Keratinocyte (primary cell): ENCODE measurements around the gene SMYD3. TPM values are rescaled to one million over a fixed set of nuclear protein-coding genes. Genes with fewer than 3 reads are reported as not detected.

Experiments
- DNase-seq: peaks from one replicate; pipeline ENCODE4 v3.0.0-alpha.2; 2011; ENCODE audit warnings: low read depth, missing footprints, low spot score
- FAIRE-seq: peaks from 2 replicates; lab custom pipeline; 2011; peaks lifted over from hg19 to GRCh38; lab: Jason Lieb, UNC
- H2AFZ ChIP-seq: 2 replicates; pipeline ENCODE4 v1.6.0; 2012; ENCODE audit warnings: low read length, control low read depth, inconsistent platforms; ENCODE audit not compliant: control insufficient read depth
- H3K27ac ChIP-seq: 2 replicates; pipeline ENCODE4 v1.5.1; 2011; ENCODE audit warnings: low read length; ENCODE audit not compliant: control insufficient read depth, insufficient read depth
- H3K27me3 ChIP-seq: 3 replicates; pipeline ENCODE4 v1.6.0; 2011; ENCODE audit warnings: low read length; ENCODE audit not compliant: control insufficient read depth, insufficient read depth; ENCODE audit errors: extremely low read depth
- H3K36me3 ChIP-seq, 2 experiments: 2 replicates in 1 of 2; 3 replicates in 1 of 2; pipeline ENCODE4 v1.5.1; 2011; ENCODE audit warnings: low read length in 2 of 2, mild to moderate bottlenecking in 1 of 2; ENCODE audit not compliant: control insufficient read depth in 2 of 2, insufficient read depth in 2 of 2; ENCODE audit errors: extremely low read depth in 1 of 2
- H3K4me1 ChIP-seq: 3 replicates; pipeline ENCODE4 v1.5.1; 2011; ENCODE audit warnings: low read length; ENCODE audit not compliant: control insufficient read depth, insufficient read depth; ENCODE audit errors: extremely low read depth
- H3K4me2 ChIP-seq: 3 replicates; pipeline ENCODE4 v1.6.0; 2011; ENCODE audit warnings: low read depth, low read length; ENCODE audit not compliant: control insufficient read depth, insufficient read depth; ENCODE audit errors: extremely low read depth
- H3K4me3 ChIP-seq, 3 experiments: fragments of 200-600 bp in 1 of 3; sonication (generic) in 1 of 3; 2 replicates in 2 of 3; 3 replicates in 1 of 3; pipeline ENCODE4 v1.5.1; 2011 to 2016; ENCODE audit warnings: low read length in 3 of 3, mild to moderate bottlenecking in 3 of 3, control low read depth in 2 of 3, inconsistent platforms in 1 of 3, low read depth in 1 of 3, mixed read lengths in 1 of 3, mixed run types in 1 of 3, moderate library complexity in 1 of 3; ENCODE audit not compliant: control insufficient read depth in 2 of 3, insufficient read depth in 2 of 3; ENCODE audit errors: extremely low read depth in 1 of 3
- H3K79me2 ChIP-seq: 2 replicates; pipeline ENCODE4 v1.6.0; 2012; ENCODE audit warnings: low read length; ENCODE audit not compliant: control insufficient read depth, insufficient read depth
- H3K9ac ChIP-seq: 3 replicates; pipeline ENCODE4 v1.6.0; 2011; ENCODE audit warnings: low read length; ENCODE audit not compliant: control insufficient read depth, insufficient read depth; ENCODE audit errors: extremely low read depth
- H3K9me1 ChIP-seq: 3 replicates; pipeline ENCODE4 v1.6.0; 2011; ENCODE audit warnings: low read length; ENCODE audit not compliant: control insufficient read depth, insufficient read depth; ENCODE audit errors: extremely low read depth
- H3K9me3 ChIP-seq: 2 replicates; pipeline ENCODE4 v1.5.1; 2012; ENCODE audit warnings: low read depth, low read length; ENCODE audit not compliant: control insufficient read depth
- H4K20me1 ChIP-seq: 3 replicates; pipeline ENCODE4 v1.6.0; 2011; ENCODE audit warnings: low read length; ENCODE audit not compliant: control insufficient read depth, insufficient read depth; ENCODE audit errors: extremely low read depth
- EZH2 ChIP-seq: IDR thresholded peaks from one replicate; pipeline ENCODE4 v1.6.1; 2012; ENCODE audit warnings: inconsistent platforms, mild to moderate bottlenecking, low read length, moderate library complexity
- dilution Hi-C: fragments of 300-500 bp; cut with MboI; formaldehyde crosslinking; loops from one replicate; pipeline ENCODE4 v1.7.0; 2020; ENCODE audit warnings: low sequenced_read_pairs; ENCODE audit not compliant: extremely low pct_ligation_motif_present
- polyA plus RNA-seq, 5 experiments: library from polyadenylated mRNA; depleted of rRNA in 3 of 5; stranded (reverse) in 3 of 5; stranded (forward) in 1 of 5; unstranded in 1 of 5; fragments of >200 nt; gene quantifications; 1 replicate in 1 of 5; 2 replicates in 3 of 5; 3 replicates in 1 of 5; pipeline versions ENCODE4 v1.2.1 to v1.2.3, GENCODE V29; 2011 to 2012; ENCODE audit warnings: missing spikeins in 2 of 5, low read depth in 1 of 5, low replicate concordance in 1 of 5
- TF ChIP-seq, protein P1 (sequence below), 3 experiments: IDR thresholded peaks in 1 of 3; conservative IDR thresholded peaks in 1 of 3; optimal IDR thresholded peaks in 1 of 3; 2 replicates in 2 of 3; 3 replicates in 1 of 3; pipeline versions ENCODE3 to v1.5.1; 2011; ENCODE audit warnings: low read length in 3 of 3, mild to moderate bottlenecking in 3 of 3, moderate library complexity in 2 of 3, control low read depth in 1 of 3, inconsistent platforms in 1 of 3; ENCODE audit not compliant: insufficient read depth in 2 of 3; ENCODE audit errors: extremely low read depth in 1 of 3

SMYD3 gene
- polyA plus RNA-seq, 1 donor (not counting 4 experiments of a cell fraction or from before 2014, with no cell fraction given) = 31.0 TPM

- H4K20me1 ChIP-seq = no peaks in the 10 kb centered on the region
- H3K9ac ChIP-seq = no peak overlapping the region
- H3K4me1 ChIP-seq = no peaks in the 10 kb centered on the region
- peaks cover 0 to under 1% of the 10 kb centered on the region in 2 experiments for H3K36me3 ChIP-seq
- no peak for FAIRE-seq
- dilution Hi-C loops = no loop called here
- H3K9me1 ChIP-seq = no peaks in the 10 kb centered on the region
- peaks cover 3% of the 10 kb centered on the region for H3K79me2 ChIP-seq
- no peak for DNase-seq
- H3K4me2 ChIP-seq = no peak overlapping the region
- no peak for TF ChIP-seq EZH2
- TF ChIP-seq, protein P1, sequence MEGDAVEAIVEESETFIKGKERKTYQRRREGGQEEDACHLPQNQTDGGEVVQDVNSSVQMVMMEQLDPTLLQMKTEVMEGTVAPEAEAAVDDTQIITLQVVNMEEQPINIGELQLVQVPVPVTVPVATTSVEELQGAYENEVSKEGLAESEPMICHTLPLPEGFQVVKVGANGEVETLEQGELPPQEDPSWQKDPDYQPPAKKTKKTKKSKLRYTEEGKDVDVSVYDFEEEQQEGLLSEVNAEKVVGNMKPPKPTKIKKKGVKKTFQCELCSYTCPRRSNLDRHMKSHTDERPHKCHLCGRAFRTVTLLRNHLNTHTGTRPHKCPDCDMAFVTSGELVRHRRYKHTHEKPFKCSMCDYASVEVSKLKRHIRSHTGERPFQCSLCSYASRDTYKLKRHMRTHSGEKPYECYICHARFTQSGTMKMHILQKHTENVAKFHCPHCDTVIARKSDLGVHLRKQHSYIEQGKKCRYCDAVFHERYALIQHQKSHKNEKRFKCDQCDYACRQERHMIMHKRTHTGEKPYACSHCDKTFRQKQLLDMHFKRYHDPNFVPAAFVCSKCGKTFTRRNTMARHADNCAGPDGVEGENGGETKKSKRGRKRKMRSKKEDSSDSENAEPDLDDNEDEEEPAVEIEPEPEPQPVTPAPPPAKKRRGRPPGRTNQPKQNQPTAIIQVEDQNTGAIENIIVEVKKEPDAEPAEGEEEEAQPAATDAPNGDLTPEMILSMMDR (optimal IDR thresholded peaks at IDR 0.05 in 1 of 3, IDR thresholded peaks at IDR 0.05 in 1 of 3, conservative IDR thresholded peaks at IDR 0.05 in 1 of 3; ENCODE audit: extremely low read depth in 1 of 3, insufficient read depth in 2 of 3, low read length in 3 of 3) = no peak
- H3K9me3 ChIP-seq = no peaks in the 10 kb centered on the region
- no peak overlapping the region for H3K4me3 ChIP-seq
- no peak overlapping the region for H3K27ac ChIP-seq
- no peaks in the 10 kb centered on the region for H3K27me3 ChIP-seq
- H2AFZ ChIP-seq = no peak overlapping the region
Measured at GRCh38 chr1:246355411-246356230, 151.5 kb downstream of the SMYD3 start.

GRCh38 chr1:246351721-246352120 lies 155.4 kb downstream of the SMYD3 start:
- dilution Hi-C loops = no loop called here

More at GRCh38 chr1:246351721-246352120, 155.4 kb downstream of the SMYD3 start:
- Histone ChIP-seq H3K9me3 (no peaks in the 10 kb centered on the region), H2AFZ (no peak overlapping the region), H3K36me3 (peaks cover 0 to 2% of the 10 kb centered on the region in 2 experiments), H3K9ac (no peak overlapping the region), H3K79me2 (peaks cover 3% of the 10 kb centered on the region), H3K27me3 (no peaks in the 10 kb centered on the region), H3K4me1 (no peaks in the 10 kb centered on the region), H3K27ac (no peak overlapping the region), H4K20me1 (no peaks in the 10 kb centered on the region), H3K4me2 (no peak overlapping the region), H3K9me1 (no peaks in the 10 kb centered on the region), H3K4me3 (no peak overlapping the region)
- no peak for TF ChIP-seq EZH2
- TF ChIP-seq, protein P1 (optimal IDR thresholded peaks at IDR 0.05 in 1 of 3, IDR thresholded peaks at IDR 0.05 in 1 of 3, conservative IDR thresholded peaks at IDR 0.05 in 1 of 3; ENCODE audit: extremely low read depth in 1 of 3, insufficient read depth in 2 of 3, low read length in 3 of 3) = no peak
- FAIRE-seq (no peak), DNase-seq (no peak)
